HG02973 (cell line): ENCODE data around the gene DHRS7C.
"Not testable (repeated sequence)": the region's sequence is repeated elsewhere in the genome, so short reads cannot be mapped to it uniquely, and the experiment has no call there.

Experiments
- ATAC-seq: cut with Tn5 transposase; IDR thresholded peaks from one replicate; pipeline ENCODE4 v1.9.1; 2021; ENCODE audit warnings: moderate library complexity; ENCODE audit not compliant: unreplicated experiment

The DHRS7C gene

DNA sequence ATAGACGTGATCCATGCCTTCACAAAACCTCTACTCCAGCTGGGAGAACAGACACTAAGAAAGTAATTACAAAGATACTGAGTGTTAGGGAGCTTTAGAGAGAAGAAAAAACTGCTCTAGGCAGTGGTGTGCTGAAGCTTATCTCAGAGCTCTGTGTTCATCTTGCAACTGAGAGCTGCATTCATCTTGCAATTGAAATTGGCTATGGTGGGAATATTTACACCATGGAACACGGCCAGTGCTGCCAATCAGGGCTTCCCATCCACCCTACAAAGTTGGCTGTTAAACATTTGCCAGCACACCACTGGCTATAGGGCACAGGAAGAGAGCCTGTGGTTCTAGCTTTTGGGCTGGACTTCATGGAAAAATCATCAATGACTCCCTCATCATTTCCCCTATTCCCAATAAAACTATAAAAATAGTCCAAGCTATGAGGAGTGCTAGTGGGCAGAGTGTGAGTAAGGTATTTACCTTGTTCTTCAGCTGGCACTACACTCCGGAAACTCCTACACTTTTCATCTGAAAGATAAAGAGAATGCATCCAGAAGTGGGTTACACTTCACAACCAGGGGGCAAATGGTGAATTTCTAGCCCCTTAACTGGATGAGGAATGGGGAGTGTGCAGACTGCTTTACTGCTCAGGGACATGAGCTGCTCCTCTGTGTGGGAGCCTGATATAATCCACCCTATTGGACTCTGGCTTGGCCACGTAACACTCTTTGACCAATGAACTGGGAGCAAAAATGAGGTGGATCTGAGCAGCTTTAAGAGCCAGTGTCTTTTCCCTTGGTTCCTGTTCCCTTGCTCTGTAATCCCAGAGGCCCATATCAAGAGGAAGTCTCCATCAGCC, 18.9 kb upstream of the DHRS7C start:
- no peak for ATAC-seq

DNA sequence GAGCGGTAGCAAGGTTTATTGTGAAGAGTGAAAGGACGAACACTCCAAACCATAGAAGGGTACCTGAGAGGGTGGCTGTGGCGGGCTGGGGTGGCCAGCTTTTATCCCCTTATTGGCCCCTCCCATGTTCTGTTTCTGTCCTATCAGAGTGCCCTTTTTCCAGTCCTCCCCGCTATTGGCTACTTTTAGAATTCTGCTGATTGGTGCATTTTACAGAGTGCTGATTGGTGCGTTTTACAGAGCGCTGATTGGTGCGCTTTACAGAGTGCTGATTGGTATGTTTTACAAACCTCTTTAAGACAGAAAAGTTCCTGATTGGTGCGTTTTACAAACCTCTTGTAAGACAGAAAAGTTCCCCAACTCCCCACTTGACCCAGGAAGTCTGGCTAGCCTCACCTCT, 18.0 kb upstream of the DHRS7C start:
- ATAC-seq = no peak

DNA sequence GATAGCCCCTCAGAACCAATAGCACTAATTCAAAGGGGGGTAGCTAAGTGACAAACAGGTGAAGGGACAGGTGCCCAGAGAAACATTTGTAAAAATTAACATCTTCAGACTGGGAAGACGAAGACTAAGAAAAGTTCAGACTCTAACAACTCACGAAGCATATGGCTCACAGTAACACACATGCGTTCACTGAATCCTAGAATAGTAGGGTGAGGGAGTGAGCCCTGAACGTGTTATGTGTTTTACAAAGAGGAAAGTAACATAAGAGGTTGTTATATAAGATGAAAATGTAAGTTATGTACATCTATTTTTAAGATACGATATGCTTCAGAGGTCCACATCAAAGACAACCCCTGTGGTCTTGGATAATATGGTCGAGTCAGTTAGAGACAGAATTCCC, 15.3 kb upstream of the DHRS7C start:
- ATAC-seq = no peak

DNA sequence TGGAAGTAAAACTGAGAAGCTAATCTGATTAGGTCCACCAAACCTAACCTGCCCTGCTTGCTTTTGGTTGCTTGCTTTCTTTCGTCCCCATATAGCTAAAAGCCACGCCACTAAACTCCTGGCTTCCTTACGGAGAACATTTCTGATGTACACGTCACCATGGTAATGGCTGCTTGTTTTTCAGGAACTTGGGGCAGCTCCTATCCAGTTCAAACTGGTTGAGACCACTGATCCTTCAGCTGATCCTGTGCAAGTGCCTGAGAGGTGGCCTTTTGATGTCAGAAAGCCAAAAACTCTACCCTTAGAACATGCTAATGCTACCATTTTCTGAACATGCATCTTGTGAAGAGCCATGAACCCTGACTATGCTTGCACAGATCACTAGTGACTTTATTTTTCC, 14.4 kb upstream of the DHRS7C start:
- no peak for ATAC-seq

DNA sequence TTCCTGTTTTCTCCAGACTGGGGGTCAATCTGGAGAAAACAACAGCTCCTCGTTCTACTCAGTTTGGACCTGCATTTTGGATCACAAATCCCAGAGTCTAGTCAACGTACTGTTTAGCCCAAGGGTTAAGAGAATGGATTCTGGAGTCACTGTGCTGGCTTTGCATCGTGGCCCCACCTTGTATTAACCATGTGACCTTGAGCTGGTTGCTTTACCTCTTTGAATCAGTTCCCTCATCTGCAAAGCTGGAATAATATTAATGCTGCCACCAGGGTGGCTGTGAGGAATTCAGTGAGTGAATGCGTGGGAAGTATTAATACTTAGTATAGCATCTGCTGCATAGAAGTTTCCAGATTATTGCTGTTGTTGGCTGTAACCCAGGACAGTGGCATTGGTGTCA, 11.3 kb upstream of the DHRS7C start:
- no peak for ATAC-seq

DNA sequence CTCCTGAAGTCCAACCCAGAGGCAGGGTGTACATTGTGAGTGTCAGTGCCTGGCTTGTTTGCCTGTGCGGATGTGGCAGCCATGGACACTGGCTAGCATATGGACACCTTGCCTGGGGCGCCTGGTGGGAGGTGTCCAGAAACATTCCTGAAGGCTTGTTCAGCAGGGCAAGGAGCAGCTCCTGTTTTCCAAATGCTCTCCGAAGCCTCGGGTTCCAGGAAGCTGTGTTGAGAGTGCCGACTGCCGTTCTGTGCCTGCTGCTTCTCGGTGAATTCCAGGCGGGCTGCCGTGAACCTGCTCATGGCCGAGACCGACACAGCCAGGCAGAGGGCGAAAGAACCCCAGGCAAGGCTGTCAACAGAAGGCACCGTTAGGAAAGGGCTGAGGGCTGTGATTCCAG, 10.9 kb upstream of the DHRS7C start:
- no peak for ATAC-seq

DNA sequence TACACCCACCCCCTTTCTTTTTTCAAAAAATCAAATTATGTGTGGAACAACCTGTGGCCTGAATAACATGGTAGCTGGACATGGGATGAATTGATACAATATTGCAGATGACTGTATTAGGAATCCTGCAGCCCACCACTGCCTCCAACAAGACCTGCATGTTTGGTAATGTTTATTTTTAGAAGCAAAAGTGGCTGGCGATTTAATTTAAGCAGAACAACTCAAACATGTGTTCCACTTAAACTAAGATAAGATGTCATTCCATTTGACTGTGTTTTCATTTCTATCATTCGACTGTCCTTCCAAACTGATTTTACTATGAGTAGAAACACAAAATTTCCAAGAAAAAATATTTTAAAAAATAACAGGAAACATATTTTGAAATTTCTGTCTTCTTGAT, 10.1 kb upstream of the DHRS7C start:
- ATAC-seq = no peak

DNA sequence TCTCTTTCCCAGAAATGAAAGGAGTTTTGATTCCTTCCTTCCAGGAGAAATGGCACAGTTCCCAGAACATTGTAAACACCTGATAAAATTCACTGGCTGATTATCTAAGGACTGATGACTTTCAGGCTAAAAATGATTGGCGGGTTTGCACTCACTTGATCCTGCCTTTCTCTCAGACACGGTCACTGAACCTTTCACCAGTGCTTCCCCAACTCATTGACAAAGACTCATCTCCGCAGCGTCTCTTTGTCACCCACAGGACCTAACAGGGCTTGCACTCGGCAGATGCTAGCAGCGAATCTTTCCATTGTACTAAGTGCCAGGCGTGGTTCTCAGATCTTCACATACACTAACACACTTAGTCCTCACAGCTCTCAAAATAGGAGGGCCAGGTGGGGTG, 7.3 kb upstream of the DHRS7C start:
- no peak for ATAC-seq

DNA sequence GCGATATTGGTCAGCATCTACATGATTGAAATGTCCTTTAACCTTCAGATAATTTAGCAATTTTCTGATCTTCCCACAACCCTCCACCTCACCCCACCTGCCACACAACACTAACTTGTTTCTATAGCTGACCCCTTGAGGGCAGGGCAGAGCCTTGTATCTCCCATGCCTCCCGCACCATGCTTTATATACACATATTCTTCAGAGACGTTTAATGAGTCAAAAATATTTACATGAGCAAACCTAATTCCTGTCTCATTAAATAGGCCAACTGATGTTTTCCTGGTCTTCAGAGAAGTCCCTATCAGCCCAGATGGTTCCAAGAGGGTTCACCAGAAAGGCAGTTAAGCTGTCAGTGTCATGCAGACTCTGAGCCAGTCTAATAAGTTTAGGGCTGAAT, 6.6 kb upstream of the DHRS7C start:
- ATAC-seq = no peak

DNA sequence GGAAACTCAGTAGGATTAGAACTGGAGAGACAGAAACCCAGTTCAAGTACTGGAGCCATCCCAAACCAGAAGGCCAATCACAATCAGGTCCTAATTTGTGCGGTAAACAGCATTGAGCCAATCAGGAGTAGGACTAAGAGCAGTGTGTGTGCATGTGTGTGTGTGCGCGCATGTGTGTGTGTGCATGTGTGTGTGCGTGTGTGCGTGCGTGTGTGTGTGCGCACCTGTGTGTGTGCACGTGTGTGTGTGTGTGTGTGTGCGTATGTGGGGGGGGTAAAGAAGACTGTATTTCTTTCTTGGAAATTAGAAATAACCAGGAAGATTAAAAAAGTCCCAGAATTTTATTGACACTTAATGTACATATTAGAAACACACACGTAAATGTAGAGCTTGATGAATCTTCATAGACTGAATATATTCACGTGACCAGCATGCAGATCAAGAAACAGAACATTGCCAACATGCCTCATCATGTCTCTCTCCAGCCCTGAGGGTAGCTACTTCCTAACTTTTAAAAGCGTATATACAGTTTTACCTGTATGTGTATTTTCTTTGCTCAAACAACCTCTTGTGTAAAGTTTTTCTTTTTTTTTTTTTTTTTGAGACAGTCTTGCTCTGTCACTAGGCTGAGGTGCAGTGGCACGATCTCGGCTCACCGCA, 919 bp upstream of the DHRS7C start:
- ATAC-seq = no peak

DNA sequence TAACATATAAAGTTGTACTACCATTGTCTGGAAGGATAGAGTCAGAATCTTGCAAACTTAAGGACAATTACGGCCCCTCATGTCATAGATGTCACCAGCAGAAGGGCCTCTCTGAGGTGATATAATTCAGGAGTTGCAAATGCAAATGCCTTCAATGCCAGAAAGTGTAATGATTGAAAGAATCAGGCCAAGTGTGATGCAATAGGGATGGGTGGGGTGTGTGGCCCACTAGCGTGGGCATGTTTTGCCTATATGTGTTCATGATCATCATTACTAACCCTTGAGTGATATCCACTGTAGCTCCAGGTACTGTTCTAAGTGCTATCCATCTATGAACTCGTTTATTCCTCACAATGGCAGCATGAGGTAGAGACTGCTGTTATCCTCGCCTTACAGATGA, 1.1 kb downstream of the DHRS7C start:
- ATAC-seq = no peak

DNA sequence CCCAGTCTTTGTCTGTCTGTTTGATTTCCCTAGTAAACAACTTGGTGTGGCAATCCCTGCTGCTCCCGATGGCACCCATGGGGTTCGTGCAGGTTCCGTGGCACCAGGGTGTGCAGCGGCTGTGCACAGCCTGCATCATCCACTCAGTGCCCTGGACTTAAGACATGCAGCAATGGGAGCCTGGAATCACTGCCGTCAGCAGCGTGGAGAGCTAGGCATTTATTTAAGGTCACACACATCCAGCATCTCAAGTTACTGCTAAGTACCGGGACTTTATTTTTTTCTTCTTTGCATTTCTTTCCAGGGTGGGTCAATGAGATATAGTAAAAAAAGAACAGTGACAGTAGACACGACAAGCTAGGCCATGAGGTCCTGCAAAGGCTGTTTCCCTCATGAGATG, 2.8 kb downstream of the DHRS7C start:
- no peak for ATAC-seq

DNA sequence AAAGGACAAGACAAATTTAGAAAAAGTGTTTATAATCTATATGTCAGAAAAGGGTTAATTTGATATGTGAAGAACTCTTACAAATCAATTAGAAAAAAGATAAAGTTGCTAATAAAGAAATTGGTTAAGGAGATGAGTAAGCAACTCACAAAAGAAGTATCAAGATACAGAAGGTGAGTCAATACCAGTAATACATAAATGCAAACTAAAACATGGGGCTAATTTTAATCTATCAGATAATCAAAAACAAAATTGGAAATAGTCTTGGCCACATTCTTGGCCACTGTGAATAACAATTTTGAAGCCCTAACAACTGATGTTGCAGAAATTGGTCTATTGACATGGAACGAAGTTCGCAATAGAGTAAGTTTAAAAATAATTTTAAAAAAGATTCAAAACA, 6.8 kb downstream of the DHRS7C start:
- ATAC-seq = no peak

DNA sequence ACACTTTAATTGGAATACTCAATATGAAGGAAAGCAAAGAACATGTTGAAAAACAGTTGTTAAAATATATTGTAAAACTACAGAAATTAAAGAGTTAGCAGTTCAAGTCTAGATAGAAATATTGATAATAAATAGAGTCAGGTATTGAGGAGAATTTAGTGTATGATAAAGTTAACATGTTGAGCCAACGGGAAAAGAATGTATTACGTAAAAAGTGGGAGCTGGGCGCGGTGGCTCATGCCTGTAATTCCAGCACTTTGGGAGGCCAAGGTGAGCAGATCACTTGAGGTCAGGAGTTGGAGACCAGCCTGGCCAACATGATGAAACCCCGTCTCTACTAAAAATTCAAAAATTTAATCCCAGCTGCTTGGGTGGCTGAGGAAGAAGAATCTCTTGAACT, 7.9 kb downstream of the DHRS7C start:
- ATAC-seq = not testable (repeated sequence)

DNA sequence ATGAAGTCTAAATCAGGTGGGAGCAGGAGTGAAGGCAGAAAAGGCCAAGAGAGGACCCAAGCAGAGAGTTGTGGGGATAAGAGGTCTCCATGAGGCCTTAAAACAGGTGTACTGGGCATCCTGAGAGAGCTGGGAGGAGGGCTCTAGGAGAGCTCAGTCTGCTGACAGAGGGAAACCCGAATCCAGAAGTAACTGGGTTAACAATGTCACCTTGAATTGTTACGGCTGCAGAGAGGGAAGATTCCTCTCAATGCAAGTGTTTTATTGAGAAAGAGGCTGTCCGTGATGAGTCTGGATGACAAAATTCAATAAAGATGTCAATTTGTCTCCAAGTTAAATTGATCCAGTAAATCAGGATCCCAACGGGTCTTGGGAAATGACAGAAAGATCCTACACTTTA, 8.3 kb downstream of the DHRS7C start:
- ATAC-seq = no peak

DNA sequence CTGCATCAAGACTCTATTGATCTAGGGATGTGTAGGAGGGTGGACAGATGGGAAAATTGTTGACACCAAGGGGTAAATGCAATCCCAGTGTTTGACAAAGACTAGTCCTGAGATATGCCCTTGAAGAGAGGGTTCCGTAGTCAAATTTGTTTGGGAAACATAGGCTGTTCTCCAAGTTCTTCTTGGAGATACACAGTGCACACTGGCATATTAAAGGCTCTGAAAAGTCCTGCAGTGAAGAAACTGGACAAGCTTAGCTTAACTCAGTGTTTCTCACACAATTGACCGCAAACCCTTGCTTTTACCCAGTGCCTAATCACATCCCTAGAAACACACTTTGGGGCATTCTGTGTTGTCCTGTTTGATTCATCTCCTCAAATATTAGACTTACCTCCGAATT, 10.8 kb downstream of the DHRS7C start:
- ATAC-seq = no peak

DNA sequence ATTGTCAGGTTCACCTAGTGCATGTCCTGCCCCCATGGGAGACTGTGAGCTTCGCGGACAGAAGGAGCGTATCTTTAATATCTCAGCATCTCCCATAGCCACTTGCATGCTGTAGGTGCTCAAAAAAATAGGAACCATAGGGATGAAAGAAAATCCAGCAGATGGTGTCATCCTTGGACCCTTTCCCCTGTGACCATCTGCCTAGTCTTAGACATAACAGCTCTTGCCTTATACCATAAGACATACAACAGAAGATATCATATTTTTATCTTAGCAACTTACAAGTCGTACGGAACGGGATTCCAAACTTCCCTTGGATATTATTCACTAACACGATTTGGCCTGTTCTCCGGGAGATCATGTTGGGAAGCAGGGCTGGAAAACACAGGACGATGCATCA, 14.5 kb downstream of the DHRS7C start:
- no peak for ATAC-seq

DNA sequence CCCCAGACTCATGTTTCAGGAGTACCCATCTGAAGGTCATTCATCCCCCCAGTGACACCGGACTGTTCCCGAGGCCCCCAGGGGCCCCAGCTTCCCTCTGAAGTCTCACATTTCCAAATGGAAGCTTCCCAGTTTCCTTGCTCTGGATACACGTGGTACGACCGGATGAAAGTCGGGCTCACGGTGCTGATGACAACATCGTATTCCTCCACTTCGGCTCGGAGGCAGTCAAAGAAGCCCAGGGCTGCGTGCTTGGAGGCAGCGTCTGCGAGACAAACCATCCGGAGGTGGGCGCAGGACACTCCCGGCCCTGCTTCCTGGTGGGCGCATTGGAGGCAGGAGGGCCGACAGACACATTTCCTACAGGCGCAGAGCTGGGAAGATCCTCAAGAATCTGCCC, 18.7 kb downstream of the DHRS7C start:
- ATAC-seq = no peak

DNA sequence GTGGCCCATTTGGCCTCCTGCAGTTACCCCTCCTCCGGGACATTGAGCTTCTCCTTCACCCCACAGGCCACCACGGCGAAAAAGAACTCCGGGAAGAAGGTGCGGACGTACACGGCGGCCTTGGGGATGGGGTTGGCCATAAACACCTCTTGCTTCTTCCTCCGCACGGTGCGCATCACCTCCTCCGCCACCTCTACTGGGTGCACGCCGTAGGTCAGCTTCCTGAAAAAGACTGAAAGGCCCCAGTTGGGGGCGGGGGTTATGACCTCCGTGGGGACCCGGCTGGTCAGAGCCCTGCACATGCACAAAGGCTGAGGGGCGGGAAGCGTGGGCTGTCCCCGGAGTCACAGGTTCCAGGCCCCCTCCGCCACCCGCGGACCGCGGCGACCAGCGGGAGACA, 19.9 kb downstream of the DHRS7C start:
- ATAC-seq = no peak

DNA sequence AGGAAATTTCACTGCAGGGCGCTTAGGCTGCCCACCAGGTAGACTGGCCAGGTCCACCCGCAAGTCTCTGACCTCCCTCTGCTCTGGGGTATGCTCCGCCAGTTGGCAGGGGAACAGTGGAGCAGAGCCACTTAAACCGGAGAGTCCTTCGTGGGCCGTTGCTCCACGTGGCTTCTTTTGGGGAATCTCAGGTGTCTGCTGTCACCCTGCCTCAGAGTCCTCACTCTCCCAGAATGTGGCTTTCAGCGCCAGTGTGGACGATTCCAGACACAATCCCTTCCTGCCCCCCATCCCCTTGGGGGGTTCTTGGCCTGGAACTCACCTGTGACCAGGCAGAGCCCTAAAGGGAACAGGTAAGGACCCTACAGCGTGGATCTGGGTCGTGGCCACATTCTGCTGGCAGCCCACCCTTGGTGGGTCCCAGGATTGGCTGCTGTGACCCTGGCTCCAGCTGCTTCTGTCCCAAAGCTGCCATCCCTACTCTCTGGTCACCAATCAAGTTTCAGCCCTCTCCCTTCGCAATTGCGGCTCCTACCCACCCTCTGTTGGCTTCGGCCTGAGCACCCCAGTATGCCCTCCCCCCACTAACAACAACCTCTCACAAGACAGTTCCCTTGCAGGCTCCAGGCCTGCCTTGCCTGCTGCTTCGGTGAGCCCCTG, 22.2 kb downstream of the DHRS7C start:
- no peak for ATAC-seq

DNA sequence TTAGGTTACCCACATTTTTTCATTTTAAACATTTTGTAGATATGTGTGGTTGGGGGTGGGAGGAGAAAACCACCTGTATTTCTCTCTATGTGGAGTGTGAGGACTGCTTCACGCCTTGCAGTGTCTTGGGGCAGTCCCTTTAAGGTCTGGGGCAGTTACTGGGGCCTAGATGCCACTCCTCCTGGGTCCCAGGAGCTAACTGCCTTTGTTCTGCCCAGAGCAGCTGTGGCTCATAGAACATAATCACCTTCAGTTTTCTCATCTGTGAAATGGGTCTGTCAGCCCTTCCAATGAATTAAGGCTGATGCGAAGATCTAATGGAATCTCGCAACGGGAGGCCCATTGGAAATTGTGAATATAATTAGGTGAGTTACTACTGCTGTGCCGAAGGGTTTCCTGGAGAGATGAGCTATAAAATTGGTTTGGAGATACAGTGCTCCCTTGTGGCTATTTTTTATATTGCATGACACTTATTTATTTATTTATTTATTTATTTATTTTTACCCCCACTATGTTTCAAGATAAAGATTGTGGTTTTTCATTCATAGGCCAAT, 22.9 kb downstream of the DHRS7C start:
- no peak for ATAC-seq

DNA sequence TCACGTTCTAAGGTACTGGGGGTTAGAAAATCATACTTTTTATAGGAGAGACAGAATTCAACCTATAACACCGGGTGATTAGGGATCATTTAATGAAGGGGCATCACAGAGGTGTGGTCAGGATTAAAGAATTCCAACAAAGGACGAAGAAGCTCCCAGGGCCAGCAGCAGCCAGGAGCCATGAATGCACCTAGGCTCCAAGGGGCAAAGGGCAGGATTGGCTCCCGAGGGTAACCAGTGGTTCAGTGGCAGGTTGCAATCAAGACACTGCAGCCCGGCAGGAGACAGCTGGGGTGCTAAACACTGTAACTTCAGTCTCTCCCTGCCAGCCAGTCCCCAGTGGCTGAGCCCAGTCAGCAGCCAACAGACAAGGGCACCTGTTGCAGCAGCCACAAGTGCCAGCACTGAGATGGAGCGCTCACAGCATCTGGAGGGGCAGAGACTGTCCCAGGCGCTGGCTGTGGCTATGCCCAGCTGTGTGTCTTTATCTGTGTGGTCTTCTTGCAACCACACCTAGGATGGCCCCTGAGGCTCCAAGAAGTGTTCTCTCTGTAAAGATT, 23.9 kb downstream of the DHRS7C start:
- ATAC-seq = no peak
